HepG2 (cell line): ENCODE data around the gene SLC12A3. TPM values are rescaled to one million over a fixed set of nuclear protein-coding genes. Genes with fewer than 3 reads are reported as not detected.

Experiments used
- ATAC-seq: fragments of 200-7000 bp; cut with Tn5 transposase; 3 replicates; pipeline ENCODE4 v1.9.1; 2020; ENCODE audit warnings: mild to moderate bottlenecking, moderate library complexity
- BruUV-seq: library from RNA; stranded (reverse); fragments of 400-500 nt; replicated peaks from 2 replicates; lab custom pipeline; 2021; lab: Mats Ljungman, UMichigan
- CTCF ChIA-PET: fragments of 300-600 bp; formaldehyde crosslinking; extraction: SDS; loops from one replicate; lab custom pipeline; 2021; ENCODE audit warnings: low total read pairs, inconsistent platforms, low intra/inter-chr PET ratio; lab: Yijun Ruan, JAX
- POLR2A ChIA-PET: fragments of 350-600 bp; sonication (Branson Sonifier 250); formaldehyde crosslinking; loops from one replicate; lab custom pipeline; 2020; ENCODE audit warnings: antibody characterized with exemption, inconsistent platforms; lab: Yijun Ruan, JAX
- DNase-seq: peaks from one replicate; pipeline ENCODE4 v3.0.0-alpha.2; 2015; ENCODE audit warnings: low spot score
- FAIRE-seq: peaks from 3 replicates; lab custom pipeline; 2011; peaks lifted over from hg19 to GRCh38; lab: Jason Lieb, UNC
- H2AFZ ChIP-seq: one replicate; pipeline ENCODE4 v1.6.1; 2011; ENCODE audit warnings: low read length, inconsistent platforms
- H3K27ac ChIP-seq: fragments of 300-600 bp; 3 replicates; pipeline ENCODE4 v1.8.0; 2011; ENCODE audit warnings: mixed run types, mild to moderate bottlenecking, mixed read lengths, low read length, inconsistent platforms; ENCODE audit not compliant: insufficient read depth; ENCODE audit errors: extremely low read length
- H3K27me3 ChIP-seq, 2 experiments: fragments of 200-600 bp in 1 of 2; 2 replicates in 1 of 2; 3 replicates in 1 of 2; pipeline versions ENCODE4 v1.6.0 to v1.8.0; 2011; ENCODE audit warnings: low read length in 2 of 2, mild to moderate bottlenecking in 2 of 2, moderate library complexity in 2 of 2, inconsistent platforms in 1 of 2; ENCODE audit not compliant: insufficient read depth in 2 of 2, control insufficient read depth in 1 of 2
- H3K36me3 ChIP-seq, 2 experiments: fragments of 200-600 bp in 1 of 2; replicated peaks in 1 of 2; 2 replicates in 1 of 2; 3 replicates in 1 of 2; pipeline versions ENCODE4 v1.5.1 to v1.8.0; 2011; ENCODE audit warnings: low read length in 2 of 2, inconsistent platforms in 1 of 2; ENCODE audit not compliant: insufficient read depth in 2 of 2, control insufficient read depth in 1 of 2
- H3K4me1 ChIP-seq: 2 replicates; pipeline ENCODE4 v1.5.1; 2012; ENCODE audit warnings: low read length, inconsistent platforms; ENCODE audit not compliant: insufficient read depth
- H3K4me2 ChIP-seq: 2 replicates; pipeline ENCODE4 v1.6.0; 2011; ENCODE audit warnings: low read depth, low read length, inconsistent platforms
- H3K4me3 ChIP-seq, 3 experiments: fragments of 200-600 bp in 1 of 3; sonication (generic), shearing (Covaris generic) in 1 of 3; replicated peaks in 1 of 3; 2 replicates each; pipeline ENCODE4 v1.5.1; 2011 to 2016; ENCODE audit warnings: low read length in 3 of 3, inconsistent platforms in 2 of 3, low read depth in 2 of 3, mild to moderate bottlenecking in 2 of 3, control low read depth in 1 of 3, mixed read lengths in 1 of 3; ENCODE audit not compliant: insufficient read depth in 1 of 3
- H3K79me2 ChIP-seq: one replicate; pipeline ENCODE4 v1.6.1; 2011; ENCODE audit warnings: low read length, inconsistent platforms; ENCODE audit not compliant: insufficient read depth
- H3K9ac ChIP-seq: 2 replicates; pipeline ENCODE4 v1.6.0; 2011; ENCODE audit warnings: mild to moderate bottlenecking, low read depth, low read length, inconsistent platforms; ENCODE audit not compliant: insufficient read depth
- H3K9me3 ChIP-seq: 2 replicates; pipeline ENCODE4 v1.5.1; 2012; ENCODE audit warnings: mild to moderate bottlenecking, low read length
- H4K20me1 ChIP-seq: 2 replicates; pipeline ENCODE4 v1.6.0; 2011; ENCODE audit warnings: inconsistent platforms, mild to moderate bottlenecking, low read length, moderate library complexity; ENCODE audit not compliant: insufficient read depth
- POLR2AphosphoS2 ChIP-seq: IDR thresholded peaks from 2 replicates; pipeline ENCODE4 v1.6.1; 2011; ENCODE audit warnings: low read depth, low read length, improper control_type of control experiment
- SOX13 ChIP-seq, 3 experiments: fragments of 450-650 bp in 1 of 3; sonication (generic) in 1 of 3; formaldehyde crosslinking in 1 of 3; IDR thresholded peaks in 2 of 3; conservative IDR thresholded peaks in 1 of 3; 2 replicates each; pipeline versions ENCODE4 v1.5.0 to v1.6.1; 2016 to 2020; ENCODE audit warnings: antibody characterized with exemption in 1 of 3, mild to moderate bottlenecking in 1 of 3, missing compliant biosample characterization in 1 of 3, missing genetic modification reagents in 1 of 3, moderate library complexity in 1 of 3
- SOX5 ChIP-seq: IDR thresholded peaks from 2 replicates; pipeline ENCODE4 v1.6.1; 2016; ENCODE audit warnings: borderline replicate concordance
- SOX6 ChIP-seq, 2 experiments: fragments of 450-650 bp in 1 of 2; sonication (generic) in 1 of 2; formaldehyde crosslinking in 1 of 2; IDR thresholded peaks; 2 replicates each; pipeline versions ENCODE4 v1.4.0 to v1.6.1; 2017 to 2020; ENCODE audit warnings: antibody characterized with exemption in 1 of 2, mild to moderate bottlenecking in 1 of 2, missing genetic modification reagents in 1 of 2
- ZNF652 ChIP-seq: IDR thresholded peaks from 2 replicates; pipeline ENCODE4 v1.6.1; 2016; ENCODE audit warnings: low read depth, borderline replicate concordance
- WGBS: methylation state at CpG from one replicate; pipeline ENCODE4 v1.1.6; 2017; ENCODE audit warnings: low lambda C conversion rate; 5-methylcytosine and 5-hydroxymethylcytosine counted together
- in situ Hi-C: cut with HindIII; loops from 2 replicates; pipeline ENCODE4 v1.10.0; 2017; ENCODE audit warnings: low pct_unique_long_range_greater_than_20kb; ENCODE audit not compliant: extremely low pct_ligation_motif_present
- intact Hi-C: fragments of 100-400 bp; cut with micrococcal nuclease; formaldehyde crosslinking; loops from one replicate; pipeline ENCODE4 v1.10.0; 2022; ENCODE audit not compliant: unreplicated experiment
- polyA plus RNA-seq, 8 experiments: library from polyadenylated mRNA; depleted of rRNA in 3 of 8; stranded (reverse) in 7 of 8; unstranded in 1 of 8; fragments of >200 nt; fragmentation: Illumina TruSeq in 4 of 8; extraction: Trizol in 4 of 8; gene quantifications; 2 replicates each; pipeline versions ENCODE4 v1.2.1 to v1.2.3, GENCODE V29; 2011 to 2016; ENCODE audit warnings: low read depth in 4 of 8, missing spikeins in 1 of 8, mixed read lengths in 1 of 8; ENCODE audit not compliant: insufficient read depth in 1 of 8
- total RNA-seq, 5 experiments: library from RNA; depleted of rRNA; stranded (reverse); fragments of >200 nt; fragmentation: Illumina TruSeq; extraction: Trizol; gene quantifications; 2 replicates each; pipeline ENCODE4 v1.2.3, GENCODE V29; 2016; ENCODE audit warnings: low read depth in 1 of 5
- TF ChIP-seq, protein P1 (sequence below): sonication (generic); formaldehyde crosslinking; IDR thresholded peaks from 2 replicates; pipeline ENCODE4 v1.8.0; 2022; ENCODE audit warnings: mild to moderate bottlenecking, missing genetic modification reagents, moderate library complexity
- TF ChIP-seq, protein P2 (sequence below): sonication (generic); formaldehyde crosslinking; IDR thresholded peaks from 2 replicates; pipeline ENCODE4 v1.4.0; 2020; ENCODE audit warnings: mild to moderate bottlenecking, low read depth, missing genetic modification reagents

Gene SLC12A3
- total and polyA plus RNA-seq, 2 of the 13 experiments (the other 11 are each of a cell fraction or from before 2014, with no cell fraction given) = 6.2 TPM; not detected in 1

DNA sequence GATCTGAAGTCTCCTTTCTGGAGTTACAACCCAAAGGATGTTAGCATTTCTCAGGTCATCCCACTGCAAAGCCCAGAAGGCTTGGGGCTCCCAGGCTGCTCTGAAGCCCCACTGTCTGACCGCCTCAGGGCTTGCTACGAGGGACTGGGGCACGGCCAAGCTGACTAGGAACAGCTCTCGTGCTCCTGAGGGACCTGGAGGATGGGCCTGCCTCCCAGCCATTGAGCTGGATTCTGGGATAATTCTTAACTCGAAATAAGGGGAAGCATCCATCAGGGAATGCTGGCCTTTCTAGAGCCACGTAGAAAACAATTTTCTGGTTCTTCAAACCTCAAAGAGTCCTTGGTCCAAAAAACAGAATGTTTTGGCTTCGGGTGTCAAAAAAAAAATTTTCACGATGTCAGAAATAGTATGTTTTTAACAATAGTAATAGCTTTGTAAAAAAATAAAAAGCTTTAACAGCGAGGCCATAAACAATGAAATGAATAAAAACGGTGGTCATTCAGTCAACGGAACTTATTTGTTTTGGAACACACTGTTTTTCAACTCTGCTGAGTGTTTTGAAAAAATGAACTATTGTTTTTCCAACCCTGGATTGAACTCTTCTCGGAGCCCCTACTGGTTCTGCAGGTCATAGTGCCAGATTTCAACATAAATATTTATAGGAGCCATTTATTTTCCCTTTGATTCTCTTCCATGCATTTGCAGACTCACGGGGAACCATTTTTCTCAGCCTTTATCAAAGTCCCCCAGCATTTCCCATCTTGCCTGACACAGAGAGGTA is 50.5 kb downstream of the SLC12A3 start:
- ATAC-seq = no peak
- intact Hi-C loops (no loop called here), in situ Hi-C loops (no loop called here)
- Histone ChIP-seq H3K9me3 (no peaks in the 10 kb centered on the region), H3K79me2 (no peaks in the 10 kb centered on the region), H3K27ac (no peak overlapping the region), H3K4me3 (no peak overlapping the region), H3K36me3 (no peaks in the 10 kb centered on the region), H3K4me2 (no peak overlapping the region), H4K20me1 (no peaks in the 10 kb centered on the region), H3K9ac (no peak overlapping the region), H3K27me3 (peaks cover 0 to 7% of the 10 kb centered on the region in 2 experiments; a peak in 1 of 5 replicates), H3K4me1 (peaks cover 88% of the 10 kb centered on the region), H2AFZ (no peak overlapping the region)
- TF ChIP-seq, protein P1, sequence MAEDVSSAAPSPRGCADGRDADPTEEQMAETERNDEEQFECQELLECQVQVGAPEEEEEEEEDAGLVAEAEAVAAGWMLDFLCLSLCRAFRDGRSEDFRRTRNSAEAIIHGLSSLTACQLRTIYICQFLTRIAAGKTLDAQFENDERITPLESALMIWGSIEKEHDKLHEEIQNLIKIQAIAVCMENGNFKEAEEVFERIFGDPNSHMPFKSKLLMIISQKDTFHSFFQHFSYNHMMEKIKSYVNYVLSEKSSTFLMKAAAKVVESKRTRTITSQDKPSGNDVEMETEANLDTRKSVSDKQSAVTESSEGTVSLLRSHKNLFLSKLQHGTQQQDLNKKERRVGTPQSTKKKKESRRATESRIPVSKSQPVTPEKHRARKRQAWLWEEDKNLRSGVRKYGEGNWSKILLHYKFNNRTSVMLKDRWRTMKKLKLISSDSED = no peak
- TF ChIP-seq ZNF652 (CRISPR knock-in tag) = no peak
- TF ChIP-seq POLR2AphosphoS2 = no peak
- TF ChIP-seq, protein P2, sequence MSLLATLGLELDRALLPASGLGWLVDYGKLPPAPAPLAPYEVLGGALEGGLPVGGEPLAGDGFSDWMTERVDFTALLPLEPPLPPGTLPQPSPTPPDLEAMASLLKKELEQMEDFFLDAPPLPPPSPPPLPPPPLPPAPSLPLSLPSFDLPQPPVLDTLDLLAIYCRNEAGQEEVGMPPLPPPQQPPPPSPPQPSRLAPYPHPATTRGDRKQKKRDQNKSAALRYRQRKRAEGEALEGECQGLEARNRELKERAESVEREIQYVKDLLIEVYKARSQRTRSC (CRISPR knock-in tag) = no peak
- peak; percentile 61; the same call in 1 of the 2 replicates for TF ChIP-seq SOX5 (CRISPR knock-in tag)
- TF ChIP-seq SOX6 (IDR thresholded peaks at IDR 0.05) = no peak
- TF ChIP-seq SOX6 (CRISPR knock-in tag; IDR thresholded peaks at IDR 0.05) = 0 out of 2 replicates have a peak, but pooled peaks have one; percentile 18
- no peak for TF ChIP-seq SOX13 (IDR thresholded peaks at IDR 0.05)
- peak in 1 of 2 experiments; percentile 50; a peak in 1 of 4 replicates for TF ChIP-seq SOX13 (CRISPR knock-in tag; conservative IDR thresholded peaks at IDR 0.05 in 1 of 2, IDR thresholded peaks at IDR 0.05 in 1 of 2)
- WGBS = 62% methylated on average over 13 of the region's 13 CpGs
- POLR2A ChIA-PET = interaction anchor here (0.6 to 1.7 kb wide), 2 partner anchors 16 to 54 kb away, joined by 3 to 11 read pairs; partner anchors contain the start of gene HERPUD1
- no TSS peak for BruUV-seq
- no peak for DNase-seq
- no peak for FAIRE-seq
- CTCF ChIA-PET = no interaction called here
